Neural progenitor cell (in vitro differentiated cells): ENCODE data around the gene GPR137C. TPM values are rescaled to one million over a fixed set of nuclear protein-coding genes. Genes with fewer than 3 reads are reported as not detected.

Source experiments
- DNase-seq: peaks from one replicate; pipeline ENCODE4 v3.0.0-alpha.2; 2016; ENCODE audit warnings: low spot score
- H2AFZ ChIP-seq: fragments of 200-600 bp; sonication (generic); replicated peaks from 2 replicates; pipeline ENCODE4 v1.6.1; 2016; ENCODE audit warnings: antibody characterized with exemption
- H3F3A ChIP-seq: fragments of 200-600 bp; sonication (generic); 2 replicates; pipeline ENCODE4 v1.6.1; 2016; ENCODE audit warnings: antibody characterized with exemption, low read depth
- H3K27ac ChIP-seq: fragments of 200-600 bp; sonication (generic); 2 replicates; pipeline ENCODE4 v1.5.1; 2016; ENCODE audit warnings: mild to moderate bottlenecking
- H3K27me3 ChIP-seq: fragments of 200-600 bp; sonication (generic); 2 replicates; pipeline ENCODE4 v1.6.1; 2016; ENCODE audit warnings: mild to moderate bottlenecking, moderate library complexity
- H3K36me3 ChIP-seq: fragments of 200-600 bp; sonication (generic); 2 replicates; pipeline ENCODE4 v1.5.1; 2016
- H3K4me1 ChIP-seq: fragments of 200-600 bp; sonication (generic); 2 replicates; pipeline ENCODE4 v1.6.1; 2016; ENCODE audit warnings: mixed run types
- H3K4me2 ChIP-seq: fragments of 200-600 bp; sonication (generic); 2 replicates; pipeline ENCODE4 v1.6.1; 2016
- H3K4me3 ChIP-seq: fragments of 200-600 bp; sonication (generic); 2 replicates; pipeline ENCODE4 v1.5.1; 2016
- H3K79me2 ChIP-seq: fragments of 200-600 bp; sonication (generic); 2 replicates; pipeline ENCODE4 v1.6.1; 2016; ENCODE audit warnings: low read depth
- H3K9ac ChIP-seq: fragments of 200-600 bp; sonication (generic); 2 replicates; pipeline ENCODE4 v1.6.1; 2016
- H3K9me3 ChIP-seq: fragments of 200-600 bp; sonication (generic); 2 replicates; pipeline ENCODE4 v1.5.1; 2016; ENCODE audit warnings: low read depth
- H4K20me1 ChIP-seq: fragments of 200-600 bp; sonication (generic); 2 replicates; pipeline ENCODE4 v1.6.1; 2016; ENCODE audit warnings: low read depth
- H3K27ac Mint-ChIP-seq: 3 replicates; pipeline ENCODE4 v1.8.0; 2021; ENCODE audit warnings: mixed read lengths
- H3K27me3 Mint-ChIP-seq: 2 replicates; pipeline ENCODE4 v1.8.0; 2022; ENCODE audit warnings: low read depth, mild to moderate bottlenecking, inconsistent platforms, moderate library complexity, mixed read lengths; ENCODE audit not compliant: insufficient read depth
- H3K36me3 Mint-ChIP-seq: 3 replicates; pipeline ENCODE4 v1.8.0; 2021; ENCODE audit warnings: mixed read lengths
- H3K4me1 Mint-ChIP-seq: 3 replicates; pipeline ENCODE4 v1.8.0; 2021; ENCODE audit warnings: mixed read lengths
- H3K4me3 Mint-ChIP-seq: 3 replicates; pipeline ENCODE4 v1.8.0; 2021; ENCODE audit warnings: mild to moderate bottlenecking, moderate library complexity, mixed read lengths
- H3K9me3 Mint-ChIP-seq: 3 replicates; pipeline ENCODE4 v1.8.0; 2020; ENCODE audit warnings: mixed read lengths
- EZH2 ChIP-seq: fragments of 200-600 bp; sonication (generic); IDR thresholded peaks from 2 replicates; pipeline ENCODE4 v1.6.1; 2017; ENCODE audit warnings: antibody characterized with exemption, mild to moderate bottlenecking, moderate library complexity
- EZH2phosphoT487 ChIP-seq: fragments of 200-600 bp; sonication (generic); IDR thresholded peaks from 2 replicates; pipeline ENCODE4 v1.6.1; 2017; ENCODE audit warnings: antibody characterized with exemption
- total RNA-seq: library from RNA; depleted of rRNA; stranded (reverse); fragments of >200 nt; gene quantifications from 2 replicates; pipeline ENCODE4 v1.2.3, GENCODE V29; 2015; ENCODE audit warnings: low replicate concordance
- TF ChIP-seq, protein P1 (sequence below): fragments of 200-600 bp; sonication (generic); IDR thresholded peaks from 2 replicates; pipeline ENCODE4 v1.5.1; 2017; ENCODE audit warnings: antibody characterized with exemption, mild to moderate bottlenecking

GPR137C gene
- total RNA-seq, 1 donor from 2014 or later, result 9.3 TPM

DNA sequence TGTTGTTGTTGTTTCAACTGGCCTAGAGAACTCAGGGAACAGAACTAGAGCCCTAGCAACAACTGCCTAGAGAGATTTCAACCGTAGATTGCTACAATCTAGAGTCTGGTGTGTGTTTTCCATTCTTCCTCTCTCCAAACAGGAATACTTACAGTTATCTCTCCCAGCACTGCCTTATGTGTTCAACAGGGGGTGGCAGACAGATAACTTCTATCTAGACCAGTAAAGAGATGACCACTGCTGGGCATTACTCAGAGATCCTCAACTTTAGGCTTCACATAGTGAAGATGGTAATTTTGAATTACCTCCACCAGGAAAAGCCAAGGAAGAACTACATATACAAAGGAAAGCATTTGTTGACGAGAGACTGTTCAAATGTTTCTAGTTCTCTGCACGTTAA is 5.1 kb upstream of the GPR137C start:
- Histone ChIP-seq H3K9ac (no peak overlapping the region), H4K20me1 (no peaks in the 10 kb centered on the region), H3K9me3 (no peaks in the 10 kb centered on the region), H3K4me3 (no peak overlapping the region), H3K79me2 (peaks cover 26% of the 10 kb centered on the region), H3K4me1 (peaks cover 6% of the 10 kb centered on the region), H3K27ac (no peak overlapping the region), H3F3A (peaks cover 21% of the 10 kb centered on the region), H2AFZ (no peak overlapping the region), H3K4me2 (no peak overlapping the region), H3K27me3 (no peaks in the 10 kb centered on the region), H3K36me3 (peaks cover under 1% of the 10 kb centered on the region)
- Mint-ChIP-seq H3K4me3 (no peak overlapping the region), H3K4me1 (peaks cover 20% of the 10 kb centered on the region), H3K36me3 (no peaks in the 10 kb centered on the region), H3K27ac (peak overlapping the region; percentile 22), H3K27me3 (no peaks in the 10 kb centered on the region), H3K9me3 (no peaks in the 10 kb centered on the region)
- TF ChIP-seq, protein P1, sequence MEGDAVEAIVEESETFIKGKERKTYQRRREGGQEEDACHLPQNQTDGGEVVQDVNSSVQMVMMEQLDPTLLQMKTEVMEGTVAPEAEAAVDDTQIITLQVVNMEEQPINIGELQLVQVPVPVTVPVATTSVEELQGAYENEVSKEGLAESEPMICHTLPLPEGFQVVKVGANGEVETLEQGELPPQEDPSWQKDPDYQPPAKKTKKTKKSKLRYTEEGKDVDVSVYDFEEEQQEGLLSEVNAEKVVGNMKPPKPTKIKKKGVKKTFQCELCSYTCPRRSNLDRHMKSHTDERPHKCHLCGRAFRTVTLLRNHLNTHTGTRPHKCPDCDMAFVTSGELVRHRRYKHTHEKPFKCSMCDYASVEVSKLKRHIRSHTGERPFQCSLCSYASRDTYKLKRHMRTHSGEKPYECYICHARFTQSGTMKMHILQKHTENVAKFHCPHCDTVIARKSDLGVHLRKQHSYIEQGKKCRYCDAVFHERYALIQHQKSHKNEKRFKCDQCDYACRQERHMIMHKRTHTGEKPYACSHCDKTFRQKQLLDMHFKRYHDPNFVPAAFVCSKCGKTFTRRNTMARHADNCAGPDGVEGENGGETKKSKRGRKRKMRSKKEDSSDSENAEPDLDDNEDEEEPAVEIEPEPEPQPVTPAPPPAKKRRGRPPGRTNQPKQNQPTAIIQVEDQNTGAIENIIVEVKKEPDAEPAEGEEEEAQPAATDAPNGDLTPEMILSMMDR, result no peak
- TF ChIP-seq EZH2phosphoT487 (no peak), EZH2 (no peak)
- no peak for DNase-seq

- Histone ChIP-seq H3K27ac (no peak overlapping the region), H3K27me3 (no peaks in the 10 kb centered on the region), H3K4me3 (no peak overlapping the region), H3F3A (peaks cover 25% of the 10 kb centered on the region), H3K4me2 (peak overlapping the region; percentile 88), H3K36me3 (no peaks in the 10 kb centered on the region), H3K9ac (no peak overlapping the region), H3K79me2 (peaks cover 48% of the 10 kb centered on the region), H3K4me1 (peaks cover 18% of the 10 kb centered on the region), H2AFZ (no peak overlapping the region), H4K20me1 (no peaks in the 10 kb centered on the region), H3K9me3 (no peaks in the 10 kb centered on the region)
- TF ChIP-seq EZH2phosphoT487 (no peak), EZH2 (no peak)
- TF ChIP-seq, protein P1, result no peak
- Mint-ChIP-seq H3K27ac (no peak overlapping the region), H3K36me3 (no peaks in the 10 kb centered on the region), H3K4me1 (peaks cover 26% of the 10 kb centered on the region), H3K4me3 (peak overlapping the region; percentile 89), H3K9me3 (no peaks in the 10 kb centered on the region), H3K27me3 (no peaks in the 10 kb centered on the region)
- no peak for DNase-seq
Observed at GRCh38 chr14:52550661-52551060, 2.0 kb upstream of the GPR137C start.

DNA sequence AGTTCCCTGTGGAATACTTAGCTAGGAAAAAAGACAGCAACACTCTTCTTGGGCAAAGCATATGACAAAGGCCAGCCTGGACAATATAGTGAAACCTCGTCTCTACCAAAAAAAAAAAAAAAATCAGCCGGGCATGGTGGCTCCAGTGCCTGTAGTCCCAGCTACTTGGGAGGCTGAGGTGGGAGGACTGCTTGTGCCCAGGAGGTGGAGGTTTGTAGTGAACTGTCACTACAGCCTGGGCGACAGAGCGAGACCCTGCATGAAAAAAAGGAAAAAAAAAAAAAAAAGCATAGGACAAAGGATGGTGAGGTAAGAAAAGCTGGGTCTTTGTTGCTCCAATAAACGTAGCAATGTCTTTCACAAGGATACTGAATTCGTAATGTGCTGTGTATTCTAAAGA is 1.4 kb upstream of the GPR137C start:
- peak overlapping the region; percentile 89 for H3K4me3 Mint-ChIP-seq
- Histone ChIP-seq H3K27ac (no peak overlapping the region), H3K27me3 (no peaks in the 10 kb centered on the region), H3K79me2 (peaks cover 54% of the 10 kb centered on the region), H3K4me3 (peak overlapping the region; percentile 71), H3F3A (peaks cover 21% of the 10 kb centered on the region), H4K20me1 (no peaks in the 10 kb centered on the region), H3K9me3 (no peaks in the 10 kb centered on the region), H3K4me2 (peak overlapping the region; percentile 88), H3K9ac (peak overlapping the region; percentile 38), H3K4me1 (peaks cover 22% of the 10 kb centered on the region), H3K36me3 (no peaks in the 10 kb centered on the region), H2AFZ (peak overlapping the region; percentile 88)
- no peaks in the 10 kb centered on the region for H3K9me3 Mint-ChIP-seq
- peaks cover 26% of the 10 kb centered on the region for H3K4me1 Mint-ChIP-seq
- TF ChIP-seq EZH2phosphoT487 (no peak), EZH2 (no peak)
- TF ChIP-seq, protein P1, result no peak
- H3K27me3 Mint-ChIP-seq, result no peaks in the 10 kb centered on the region
- H3K27ac Mint-ChIP-seq, result no peak overlapping the region
- H3K36me3 Mint-ChIP-seq, result no peaks in the 10 kb centered on the region
- no peak for DNase-seq
